ENCODE measurements around the gene UBTF.
A peak's percentile ranks its signal among the peaks of the same experiment; 100 is the strongest.

Gene UBTF, protein sequence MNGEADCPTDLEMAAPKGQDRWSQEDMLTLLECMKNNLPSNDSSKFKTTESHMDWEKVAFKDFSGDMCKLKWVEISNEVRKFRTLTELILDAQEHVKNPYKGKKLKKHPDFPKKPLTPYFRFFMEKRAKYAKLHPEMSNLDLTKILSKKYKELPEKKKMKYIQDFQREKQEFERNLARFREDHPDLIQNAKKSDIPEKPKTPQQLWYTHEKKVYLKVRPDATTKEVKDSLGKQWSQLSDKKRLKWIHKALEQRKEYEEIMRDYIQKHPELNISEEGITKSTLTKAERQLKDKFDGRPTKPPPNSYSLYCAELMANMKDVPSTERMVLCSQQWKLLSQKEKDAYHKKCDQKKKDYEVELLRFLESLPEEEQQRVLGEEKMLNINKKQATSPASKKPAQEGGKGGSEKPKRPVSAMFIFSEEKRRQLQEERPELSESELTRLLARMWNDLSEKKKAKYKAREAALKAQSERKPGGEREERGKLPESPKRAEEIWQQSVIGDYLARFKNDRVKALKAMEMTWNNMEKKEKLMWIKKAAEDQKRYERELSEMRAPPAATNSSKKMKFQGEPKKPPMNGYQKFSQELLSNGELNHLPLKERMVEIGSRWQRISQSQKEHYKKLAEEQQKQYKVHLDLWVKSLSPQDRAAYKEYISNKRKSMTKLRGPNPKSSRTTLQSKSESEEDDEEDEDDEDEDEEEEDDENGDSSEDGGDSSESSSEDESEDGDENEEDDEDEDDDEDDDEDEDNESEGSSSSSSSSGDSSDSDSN

DNA sequence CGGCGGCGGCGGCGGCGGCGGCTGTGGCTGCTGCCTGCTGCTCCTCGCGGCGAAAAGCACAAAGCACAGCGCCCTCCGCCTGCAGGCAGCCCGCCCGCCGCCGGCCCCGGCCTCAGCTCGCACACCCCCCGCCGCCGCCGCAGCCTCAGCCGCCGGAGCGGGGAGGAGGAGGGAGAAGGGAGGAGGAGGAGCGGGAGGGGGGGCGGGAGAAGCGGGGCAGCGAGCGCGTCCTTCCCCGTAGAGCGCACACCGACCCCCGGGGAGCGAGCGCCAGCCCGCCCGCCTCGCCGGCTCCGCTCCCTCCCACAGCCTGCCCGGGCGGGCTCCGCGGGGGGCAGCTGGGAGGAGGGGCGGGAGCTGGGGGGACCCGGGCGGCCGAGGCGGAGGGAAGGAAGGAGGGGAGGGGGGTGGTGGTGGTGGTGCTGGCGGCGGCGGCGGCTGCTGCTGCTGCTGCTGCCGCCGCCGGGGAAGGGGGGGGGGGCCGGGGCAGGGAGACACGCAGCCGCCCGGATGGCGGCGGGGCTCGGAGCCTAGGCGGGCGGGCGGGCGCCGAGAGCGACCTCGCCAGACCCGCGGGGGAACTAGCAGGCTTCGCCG lies at the start of gene UBTF:
Gene UBTF, minus strand, starts transcription at position 60 of the 597 bp plus-strand sequence. CDS start 1,446 bp downstream, outside the sequence.
- DNase-seq = peak; percentile 56

DNA sequence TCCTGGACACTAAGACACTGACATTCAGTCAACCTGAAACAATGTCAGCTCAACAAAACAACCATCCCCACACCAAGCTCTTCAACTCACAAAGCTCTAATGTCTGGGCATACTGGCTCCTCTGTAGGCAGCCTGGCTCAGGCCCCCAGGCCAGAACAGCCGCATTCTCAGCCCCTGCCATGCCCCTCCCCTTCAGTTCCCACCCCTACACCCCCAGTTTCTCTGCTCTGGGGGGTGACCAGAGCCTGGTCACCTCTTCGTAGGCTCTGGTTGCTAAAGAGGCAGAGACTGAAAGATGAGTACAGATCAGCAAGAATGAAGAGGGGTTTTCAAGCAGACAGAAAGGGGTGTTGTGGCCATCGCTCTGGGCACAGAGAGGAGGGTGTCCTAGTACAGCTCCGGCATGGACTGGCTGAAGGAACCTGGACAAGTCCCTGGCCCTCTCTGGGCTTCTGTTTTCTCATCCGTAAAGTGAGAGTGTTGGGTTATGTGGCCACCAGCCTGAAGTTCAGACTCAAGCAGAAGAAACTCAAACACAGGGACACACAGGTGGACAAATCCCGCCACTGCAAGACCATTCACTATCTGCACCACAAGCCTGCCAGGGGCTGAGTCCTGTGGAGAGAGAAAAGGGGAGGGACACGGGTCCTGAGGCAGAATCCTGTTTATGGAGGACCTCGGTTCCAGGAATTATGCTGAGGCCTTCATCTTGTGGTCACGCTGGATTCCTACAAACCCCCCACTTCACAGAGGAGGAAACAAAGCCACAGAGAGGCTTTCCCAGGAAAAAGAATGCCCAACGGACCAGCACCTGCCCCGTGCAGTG lies 49.4 kb upstream of the UBTF start:
- DNase-seq = no peak

DNA sequence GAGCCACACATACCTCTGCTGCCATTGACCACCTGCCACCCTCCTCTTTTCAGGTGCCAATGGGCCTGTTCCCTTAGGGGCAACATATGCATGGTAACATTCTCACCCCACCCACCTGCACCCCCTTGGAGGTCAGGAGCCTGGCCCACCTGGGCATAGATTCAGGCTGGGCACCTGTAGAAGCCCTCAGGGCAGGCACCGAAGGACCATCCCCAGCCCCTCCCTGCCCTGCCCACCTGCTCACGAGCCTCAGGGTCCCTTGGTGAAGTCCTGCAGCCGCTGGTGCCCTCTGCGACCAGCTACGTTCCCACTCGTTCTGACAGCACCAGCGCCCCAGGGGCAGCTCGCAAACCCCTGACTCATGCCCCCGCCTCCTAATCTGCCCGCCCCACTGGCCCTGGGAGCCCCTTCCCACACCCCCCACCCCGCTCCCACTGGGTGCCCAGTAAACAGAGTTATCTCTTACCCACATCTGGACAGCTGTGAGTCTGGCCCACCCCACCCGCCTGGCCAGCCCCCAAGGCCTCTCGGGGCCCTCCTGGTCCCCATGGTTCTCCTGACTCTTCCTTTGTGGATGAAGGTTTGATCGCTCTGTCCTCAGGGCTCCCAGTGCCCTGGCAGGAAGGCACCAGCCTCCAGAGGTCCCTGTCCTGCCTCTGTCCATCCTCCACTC lies 48.5 kb upstream of the UBTF start, which contains the start of gene SLC4A1:
Gene SLC4A1, minus strand, starts transcription at position 318 of the 673 bp plus-strand sequence. CDS start 5,269 bp downstream, outside the sequence.
- no peak for DNase-seq

DNA sequence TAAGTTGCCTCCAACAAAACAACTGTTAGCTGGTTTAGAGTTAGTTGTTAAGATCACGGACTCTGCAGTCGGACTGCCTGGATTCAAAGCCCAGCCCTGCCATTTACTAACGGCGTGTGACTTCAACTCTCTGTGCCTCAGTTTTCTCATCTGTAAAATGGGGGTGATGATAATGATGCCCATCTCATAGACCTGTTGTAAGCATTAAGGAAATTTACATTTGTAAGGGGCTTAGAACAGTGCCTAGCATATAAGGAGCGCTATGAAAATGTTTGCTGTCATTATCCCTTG lies 47.6 kb upstream of the UBTF start:
- no peak for DNase-seq

DNA sequence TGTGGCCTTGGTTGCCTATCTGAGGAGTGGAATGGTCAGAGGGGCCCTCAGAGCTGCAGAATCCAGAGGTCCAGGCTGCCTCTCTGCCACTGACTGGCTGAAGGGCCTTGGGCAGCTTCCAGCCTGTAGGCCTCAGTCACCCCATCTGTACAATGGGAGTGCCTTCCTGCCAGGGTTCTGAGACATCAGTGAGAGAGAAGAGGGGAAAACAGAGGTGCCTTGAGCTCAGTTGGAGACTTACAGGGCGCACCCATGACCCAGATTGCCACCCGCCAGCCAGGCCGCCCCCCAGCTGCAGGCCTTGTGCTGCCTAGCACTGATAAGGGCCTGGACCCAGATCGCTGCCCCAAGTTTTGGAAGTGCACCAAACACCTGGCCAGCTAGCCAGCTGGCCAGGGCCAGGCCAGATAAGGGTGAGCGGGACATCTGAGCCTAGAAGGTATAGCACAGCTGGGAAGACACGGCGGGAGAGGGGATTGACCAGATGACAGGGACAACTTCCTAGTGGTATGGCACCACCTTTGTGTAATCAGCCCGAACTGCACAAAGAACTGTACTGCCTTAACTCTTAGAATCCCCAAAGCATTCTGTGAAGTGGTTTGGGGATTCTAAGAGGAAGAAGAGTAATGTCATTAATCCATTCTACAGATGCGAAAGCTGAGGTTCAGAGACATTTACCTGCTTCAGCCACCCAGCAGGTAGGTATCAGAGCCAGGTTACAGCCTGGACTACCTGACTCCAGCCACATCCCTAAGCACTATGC lies 47.1 kb upstream of the UBTF start:
- no peak for DNase-seq

DNA sequence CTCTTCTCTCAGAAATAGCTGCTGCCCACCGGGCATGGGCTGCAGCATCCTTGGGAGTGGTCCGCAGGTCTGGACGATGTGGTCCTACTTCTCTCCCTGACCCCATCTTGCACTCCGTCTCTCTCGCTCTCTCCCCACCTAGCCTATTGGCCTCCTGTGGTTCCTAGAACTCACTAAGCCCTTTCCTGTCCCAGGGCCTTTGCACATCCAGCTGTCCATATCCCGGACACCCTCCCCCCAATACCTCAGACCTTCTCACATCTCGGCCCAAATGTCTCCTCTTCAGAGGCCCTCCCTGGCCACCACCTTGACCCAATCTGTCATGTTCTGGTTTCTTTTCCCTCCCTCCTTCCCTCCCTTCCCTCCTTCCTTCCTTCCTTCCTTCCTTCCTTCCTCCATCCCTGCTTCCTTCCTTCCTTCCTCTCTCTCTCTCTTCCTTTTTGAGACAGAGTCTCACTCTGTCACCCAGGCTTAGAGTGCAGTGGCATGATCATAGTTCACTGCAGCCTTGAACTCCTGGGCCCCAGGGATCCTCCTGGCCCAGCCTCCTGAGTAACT lies 43.9 kb upstream of the UBTF start:
- no peak for DNase-seq

DNA sequence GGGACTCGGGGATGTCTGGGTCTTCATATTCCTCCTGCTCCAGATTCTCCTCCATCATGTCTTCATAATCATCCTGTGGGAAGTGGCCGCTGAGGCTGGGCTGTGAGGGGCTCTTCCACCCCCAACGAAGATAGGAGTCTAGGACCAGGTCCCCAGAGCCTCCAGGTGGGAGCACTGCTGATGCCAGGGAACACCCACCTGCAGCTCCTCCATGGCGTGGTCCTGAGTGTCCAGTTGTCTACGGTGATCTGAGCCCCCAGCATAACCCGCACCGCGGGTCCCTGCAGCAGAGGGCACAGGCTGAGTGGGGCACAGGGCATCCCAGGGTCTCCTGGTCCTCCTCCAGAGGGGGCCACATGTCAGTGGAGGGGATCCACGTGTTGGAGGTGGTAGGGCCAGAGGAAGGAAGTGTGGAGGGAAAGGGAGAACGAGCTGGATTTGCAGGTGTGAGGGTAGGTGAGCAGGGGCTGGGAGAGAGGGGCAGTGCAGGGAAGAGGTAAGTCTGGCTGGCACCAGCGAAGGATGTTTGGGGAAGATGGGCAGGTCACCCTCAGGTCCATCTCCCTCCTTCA lies 43.3 kb upstream of the UBTF start:
- DNase-seq = no peak

DNA sequence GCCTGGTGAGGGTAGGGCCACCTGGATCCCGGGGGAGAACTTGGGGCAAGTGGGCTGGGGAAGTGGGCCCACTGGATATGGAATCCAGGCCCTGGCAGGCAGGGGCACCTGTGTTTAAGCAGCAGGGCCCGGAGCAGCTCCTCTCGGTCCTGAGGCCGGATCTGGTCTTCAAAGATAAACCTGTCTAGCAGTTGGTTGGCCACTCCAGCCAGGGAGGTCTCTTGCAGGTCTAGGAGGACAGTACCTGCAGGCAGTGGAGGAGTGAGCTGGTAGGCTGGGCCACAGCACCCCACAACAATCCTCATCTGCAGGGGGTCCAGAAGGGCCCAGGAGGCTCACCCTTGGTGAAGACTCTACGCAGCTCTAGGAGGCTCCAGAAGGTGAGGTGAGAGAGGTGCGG lies 40.8 kb upstream of the UBTF start:
- no peak for DNase-seq

DNA sequence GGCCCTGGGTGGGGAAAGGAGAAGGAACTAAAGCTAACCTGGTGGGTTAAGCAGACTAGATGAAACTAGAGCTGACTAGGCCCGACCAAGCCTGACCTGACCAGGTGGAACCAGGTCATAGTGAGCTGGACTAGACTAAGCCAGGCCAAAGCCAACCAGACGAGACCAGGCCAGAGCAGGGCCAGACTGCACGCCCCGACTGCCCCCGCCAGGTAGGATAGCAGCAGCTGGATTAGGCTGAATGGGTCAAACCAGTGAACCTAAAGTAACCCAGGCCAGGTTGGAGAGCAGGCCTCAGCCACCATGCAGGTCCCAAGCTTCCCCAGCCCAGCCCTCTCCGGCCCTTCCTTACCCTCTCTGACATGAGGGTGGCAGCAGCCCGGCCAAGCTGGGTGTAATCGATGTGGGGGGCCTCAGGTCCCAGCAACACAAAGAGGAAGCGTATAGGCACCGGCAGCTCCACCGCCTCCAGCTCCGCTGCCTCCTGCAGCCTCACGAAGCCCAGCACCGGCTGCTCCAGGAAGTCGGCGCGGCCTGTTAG lies 39.4 kb upstream of the UBTF start:
- no peak for DNase-seq

DNA sequence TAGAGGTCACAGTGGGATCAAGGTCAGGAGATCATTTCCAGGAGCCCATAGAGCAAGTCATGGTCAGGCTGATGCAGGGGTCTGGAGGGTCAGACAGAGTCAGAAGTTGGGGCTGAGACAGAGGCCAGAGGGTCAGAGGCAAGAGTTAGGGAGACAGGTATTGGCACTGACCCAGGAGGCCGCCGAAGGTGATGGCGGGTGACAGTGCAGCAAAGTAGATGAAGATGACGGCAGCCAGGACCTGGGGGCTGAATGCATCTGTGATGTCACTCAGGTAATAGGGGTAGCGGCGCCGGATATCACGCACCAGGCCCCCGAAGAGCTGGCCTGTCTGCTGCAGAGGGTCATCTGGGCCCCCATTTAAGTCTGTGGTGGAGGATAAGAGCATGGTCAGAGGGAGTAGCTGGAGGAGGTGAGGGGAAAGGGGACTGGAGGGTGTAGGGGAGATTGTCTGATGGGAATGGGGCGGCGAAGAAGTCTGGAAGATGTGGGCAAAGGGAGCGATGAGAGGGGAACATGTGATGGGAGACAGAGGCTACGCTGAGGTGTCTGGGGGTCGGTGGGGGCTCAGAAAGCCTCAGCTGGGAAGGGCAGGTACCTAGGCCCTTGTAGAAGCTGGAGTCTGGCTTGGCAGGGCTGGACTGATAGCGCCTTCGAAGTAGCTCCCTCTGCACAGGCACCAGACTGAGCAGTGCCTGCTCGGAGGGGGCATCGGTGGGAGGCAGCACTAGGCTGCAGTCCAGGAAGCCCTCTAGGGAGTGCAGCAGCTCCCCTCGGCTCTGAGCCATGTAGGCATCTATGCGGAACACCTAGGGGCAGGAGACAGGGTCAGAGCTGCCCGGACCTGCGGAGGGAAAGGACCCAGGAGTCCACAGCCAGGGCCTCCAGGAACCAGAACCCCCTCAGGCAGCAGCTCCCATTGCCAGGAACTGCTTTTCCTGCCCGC lies 38.6 kb upstream of the UBTF start:
- no peak for DNase-seq

DNA sequence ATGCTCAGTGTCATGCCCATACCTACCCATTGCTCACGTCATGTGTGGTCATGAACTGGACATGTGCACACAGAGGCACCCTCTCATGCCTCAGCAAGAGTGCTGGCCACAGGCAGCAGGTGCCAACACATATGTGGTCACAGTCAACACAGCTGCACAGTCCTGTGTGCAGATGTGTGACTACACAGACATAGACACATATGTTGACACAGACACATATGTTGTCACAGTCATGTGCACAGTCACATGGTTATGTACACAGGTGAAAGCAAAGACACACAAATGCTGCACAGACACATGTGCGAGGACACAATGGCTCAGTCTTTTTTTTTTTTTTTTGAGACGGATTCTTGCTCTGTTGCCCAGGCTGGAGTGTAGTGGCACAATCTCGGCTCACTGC lies 37.2 kb upstream of the UBTF start:
- DNase-seq = no peak

DNA sequence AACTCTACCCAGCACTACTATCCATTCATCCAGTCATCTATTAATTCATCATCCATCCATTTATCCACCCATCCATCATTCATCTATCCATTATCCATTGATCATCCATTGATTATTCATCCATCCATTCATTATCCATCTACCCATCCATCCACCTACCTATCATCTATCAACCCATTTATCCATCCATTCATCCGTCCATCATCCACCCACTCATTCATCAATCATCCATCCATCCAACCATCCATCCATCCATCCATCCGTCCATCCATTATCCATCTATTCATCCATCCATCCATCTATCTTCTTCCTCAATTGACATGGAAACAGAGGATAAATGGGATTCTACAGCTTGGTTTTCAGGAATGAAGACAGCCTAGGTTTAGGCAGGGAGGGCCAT lies 36.4 kb upstream of the UBTF start:
- DNase-seq = no peak

DNA sequence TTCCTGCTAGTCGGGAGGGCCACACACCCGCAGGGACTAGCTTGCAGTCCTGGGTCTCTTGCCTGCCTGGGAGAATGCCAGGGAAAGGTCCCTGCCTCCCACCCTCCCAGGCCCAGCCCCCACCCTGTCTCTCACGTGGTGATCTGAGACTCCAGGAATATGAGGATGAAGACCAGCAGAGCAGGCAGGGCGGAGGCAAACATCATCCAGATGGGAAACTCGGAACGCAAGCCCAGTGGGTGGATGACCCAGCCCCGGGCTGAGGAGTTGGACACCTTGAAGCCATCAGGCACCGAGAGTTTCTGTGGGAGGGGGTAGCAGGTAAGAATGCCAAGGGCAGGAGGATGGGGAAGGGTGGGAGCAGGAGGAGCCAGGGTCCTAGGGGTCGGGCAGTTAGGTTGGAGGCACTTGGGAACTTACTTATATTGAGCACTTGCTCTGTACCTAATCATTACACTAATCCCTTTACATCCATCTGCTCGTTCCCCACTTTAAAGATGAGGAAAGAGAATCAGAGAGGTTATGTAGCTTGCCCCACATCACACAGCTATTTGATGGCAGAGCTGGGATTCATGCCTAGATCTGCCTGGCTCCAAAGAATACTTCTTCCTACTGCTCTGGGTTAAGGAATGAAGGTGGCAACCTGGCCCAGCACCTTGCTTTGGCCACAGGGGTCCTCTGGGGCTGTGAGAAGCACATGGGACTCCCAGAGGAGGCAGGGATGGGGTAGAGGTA lies 35.1 kb upstream of the UBTF start:
- DNase-seq = no peak

DNA sequence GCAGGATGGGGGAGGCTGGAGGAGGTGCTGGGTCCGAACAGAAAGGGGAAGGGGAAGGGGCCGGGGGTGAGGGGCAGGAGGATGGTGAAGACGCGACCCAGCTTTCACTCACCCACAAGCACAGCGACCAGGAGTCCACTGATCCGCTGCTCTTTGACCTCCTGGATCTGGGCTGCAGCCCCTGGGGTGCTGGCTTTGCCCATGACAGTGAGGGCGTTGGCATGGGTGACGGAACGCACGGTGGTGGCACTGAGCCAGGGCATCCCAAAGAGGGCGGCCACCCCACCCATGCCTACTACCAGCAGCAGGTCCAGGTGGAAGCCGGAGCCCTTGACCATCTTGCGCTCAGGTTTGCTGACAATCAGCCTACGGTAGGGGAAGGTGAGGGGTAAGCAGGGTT lies 33.5 kb upstream of the UBTF start:
- no peak for DNase-seq

DNA sequence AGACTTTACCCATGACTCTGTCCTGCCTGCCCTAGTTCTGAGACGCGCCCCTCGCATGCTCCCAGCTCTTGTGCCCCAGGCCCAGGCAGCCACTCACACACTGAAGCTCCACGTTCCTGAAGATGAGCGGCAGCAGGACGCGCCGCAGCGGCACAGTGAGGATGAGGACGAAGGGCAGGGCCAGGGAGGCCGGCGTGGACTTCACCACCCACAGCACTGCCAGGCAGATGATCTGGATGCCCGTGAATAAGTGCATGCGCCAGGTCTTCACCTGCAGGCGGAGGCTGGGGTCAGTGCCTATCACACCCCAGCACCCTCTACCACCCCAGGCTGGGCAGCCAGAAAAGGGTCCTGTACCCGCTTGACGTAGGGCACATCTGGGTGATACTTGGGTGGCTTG lies 31.6 kb upstream of the UBTF start:
- no peak for DNase-seq

DNA sequence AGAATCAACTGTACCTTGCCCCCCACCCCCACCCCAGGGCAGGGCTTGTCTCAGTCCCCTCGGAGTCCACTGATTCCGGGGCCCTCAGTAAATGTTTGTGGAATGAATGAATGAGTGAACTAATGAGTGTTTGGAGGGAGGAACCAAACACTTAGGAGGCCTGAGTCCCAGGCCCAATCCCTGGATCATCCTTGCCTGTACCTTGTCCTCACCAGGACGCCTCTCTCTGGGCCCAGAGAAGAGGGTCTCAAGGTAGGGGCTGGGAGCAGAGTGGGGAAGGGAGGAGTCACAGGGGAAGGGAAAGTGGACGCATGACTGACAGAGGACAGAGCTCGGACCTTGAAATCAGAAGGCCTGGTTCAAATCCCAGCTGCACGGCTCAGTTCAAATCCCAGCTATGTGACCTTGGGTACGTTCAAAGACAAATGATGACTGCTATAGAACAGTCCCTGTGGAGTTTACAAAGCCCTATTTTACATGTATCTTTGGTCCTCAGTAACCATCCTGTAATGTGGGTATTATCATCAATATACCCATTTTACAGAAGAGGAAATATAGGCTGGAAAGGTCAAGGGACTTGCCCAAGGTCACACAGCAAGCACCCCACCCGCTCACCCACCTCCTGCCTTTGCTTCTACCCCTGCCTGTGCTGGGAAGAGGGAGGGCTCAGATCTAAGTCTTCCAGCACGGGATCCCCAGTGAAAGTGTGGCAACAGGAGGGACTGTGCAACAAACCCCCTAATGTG lies 30.2 kb upstream of the UBTF start:
- DNase-seq = no peak

DNA sequence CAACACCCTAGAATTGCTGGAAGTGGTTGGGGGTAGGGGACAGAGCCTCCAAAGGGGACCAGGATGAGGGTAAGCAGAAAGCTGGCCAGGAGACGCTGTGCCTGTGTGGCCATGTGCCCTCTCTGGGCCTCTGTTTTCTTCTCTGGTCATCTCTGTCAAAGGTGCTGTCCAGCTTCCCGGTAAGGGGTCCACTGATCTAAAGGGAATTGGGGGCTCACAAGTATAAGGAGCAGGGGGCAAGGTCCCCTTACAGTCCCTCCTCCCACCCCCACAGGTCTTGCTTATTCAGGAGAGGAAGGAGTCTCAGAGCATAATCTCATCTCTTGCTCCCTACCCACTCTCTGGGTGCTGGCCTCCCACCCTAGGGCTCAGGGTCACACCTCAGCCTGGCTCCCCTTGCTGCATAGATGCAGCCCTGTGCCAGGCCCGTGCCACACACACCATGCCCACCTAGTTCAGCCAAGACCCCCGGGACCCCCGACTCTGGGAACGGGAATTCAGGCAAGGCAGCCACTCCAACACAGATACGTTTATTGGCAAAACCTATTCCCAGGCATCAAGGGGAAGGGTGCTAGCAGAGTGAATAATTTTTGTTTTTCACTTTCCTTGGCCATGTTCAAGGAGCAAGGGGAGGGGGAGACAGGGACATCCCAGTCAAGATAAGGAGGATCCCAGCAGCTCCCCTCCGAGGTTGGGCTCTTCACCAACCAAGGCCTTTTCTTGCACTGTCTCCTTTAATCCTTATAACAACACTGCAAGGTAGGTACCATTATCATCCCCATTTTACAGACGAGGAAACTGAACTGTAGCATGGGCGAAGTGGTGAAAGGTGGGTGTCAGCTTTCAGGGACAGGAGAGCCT lies 28.6 kb upstream of the UBTF start:
- DNase-seq = no peak

All from NCI-H526 treated with DMSO at 0.1 percent for 48 hours (cell line).